NT2/D1 (cell line): Measurements from ENCODE around the gene FAM53A.

Source experiments
- DNase-seq: peaks from one replicate; pipeline ENCODE4 v3.0.0-alpha.2; 2011; ENCODE audit warnings: low read depth, low spot score
- H3K27me3 ChIP-seq: 2 replicates; pipeline ENCODE4 v1.6.0; 2011; ENCODE audit warnings: mild to moderate bottlenecking; ENCODE audit not compliant: insufficient read length, insufficient read depth
- H3K36me3 ChIP-seq: 2 replicates; pipeline ENCODE4 v1.6.1; 2011; ENCODE audit warnings: mild to moderate bottlenecking, low read length, mixed read lengths; ENCODE audit not compliant: insufficient read depth, insufficient read length
- H3K4me1 ChIP-seq: 2 replicates; pipeline ENCODE4 v1.5.1; 2011; ENCODE audit not compliant: insufficient read depth, insufficient read length
- H3K4me3 ChIP-seq: 2 replicates; pipeline ENCODE4 v1.5.1; 2011; ENCODE audit warnings: low read depth; ENCODE audit not compliant: insufficient read length
- H3K9ac ChIP-seq: 2 replicates; pipeline ENCODE4 v1.6.0; 2011; ENCODE audit warnings: low read depth; ENCODE audit not compliant: insufficient read length
- H3K9me3 ChIP-seq: 2 replicates; pipeline ENCODE4 v1.5.1; 2011; ENCODE audit warnings: mild to moderate bottlenecking, low read length; ENCODE audit not compliant: insufficient read depth
- SUZ12 ChIP-seq: IDR thresholded peaks from 2 replicates; pipeline ENCODE4 v1.6.1; 2011; ENCODE audit not compliant: insufficient read length, insufficient read depth; ENCODE audit errors: extremely low read depth
- YY1 ChIP-seq: IDR thresholded peaks from 2 replicates; pipeline ENCODE4 v1.6.1; 2011; ENCODE audit not compliant: insufficient read length, insufficient read depth
- ZNF274 ChIP-seq: IDR thresholded peaks from 2 replicates; pipeline ENCODE4 v1.6.1; 2011; ENCODE audit warnings: mild to moderate bottlenecking, low read depth, low read length

FAM53A gene

GRCh38 chr4:1614502-1614853 lies 69.6 kb downstream of the FAM53A start:
- H3K4me3 ChIP-seq, result no peak overlapping the region
- peaks cover 13% of the 10 kb centered on the region; the same call in 1 of the 2 replicates for H3K9me3 ChIP-seq
- H3K27me3 ChIP-seq, result no peaks in the 10 kb centered on the region
- no peak overlapping the region for H3K9ac ChIP-seq
- no peaks in the 10 kb centered on the region for H3K36me3 ChIP-seq
- no peak for DNase-seq
- H3K4me1 ChIP-seq, result no peaks in the 10 kb centered on the region
- TF ChIP-seq YY1 (no peak), ZNF274 (no peak), SUZ12 (no peak)

GRCh38 chr4:1614049-1614448 lies 70.1 kb downstream of the FAM53A start:
- H3K9ac ChIP-seq, result no peak overlapping the region

GRCh38 chr4:1613099-1613495 lies 71.0 kb downstream of the FAM53A start:
- H3K4me1 ChIP-seq, result no peaks in the 10 kb centered on the region
- TF ChIP-seq YY1, result no peak
- no peak for TF ChIP-seq ZNF274
- no peak for TF ChIP-seq SUZ12
- peaks cover 10% of the 10 kb centered on the region; the same call in 1 of the 2 replicates for H3K9me3 ChIP-seq
- no peaks in the 10 kb centered on the region for H3K27me3 ChIP-seq
- no peak for DNase-seq
- H3K36me3 ChIP-seq, result no peaks in the 10 kb centered on the region
- no peak overlapping the region for H3K4me3 ChIP-seq
- no peak overlapping the region for H3K9ac ChIP-seq

More at GRCh38 chr4:1614049-1614448, 70.1 kb downstream of the FAM53A start:
- Histone ChIP-seq H3K4me1 (no peaks in the 10 kb centered on the region), H3K27me3 (no peaks in the 10 kb centered on the region), H3K4me3 (no peak overlapping the region), H3K36me3 (no peaks in the 10 kb centered on the region), H3K9me3 (peaks cover 13% of the 10 kb centered on the region; the same call in 1 of the 2 replicates)
- no peak for TF ChIP-seq YY1
- no peak for TF ChIP-seq ZNF274
- no peak for TF ChIP-seq SUZ12
- no peak for DNase-seq

GRCh38 chr4:1612278-1613098 lies 71.6 kb downstream of the FAM53A start:
- TF ChIP-seq SUZ12 (no peak), YY1 (no peak), ZNF274 (no peak)
- Histone ChIP-seq H3K4me1 (no peaks in the 10 kb centered on the region), H3K27me3 (no peaks in the 10 kb centered on the region), H3K4me3 (no peak overlapping the region), H3K9ac (no peak overlapping the region), H3K36me3 (no peaks in the 10 kb centered on the region), H3K9me3 (peaks cover 4% of the 10 kb centered on the region; the same call in 1 of the 2 replicates)
- DNase-seq, result no peak

GRCh38 chr4:1611501-1611870 lies 72.6 kb downstream of the FAM53A start:
- no peak for DNase-seq
- no peak overlapping the region for H3K4me3 ChIP-seq
- TF ChIP-seq SUZ12, result no peak
- TF ChIP-seq YY1, result no peak
- TF ChIP-seq ZNF274, result no peak
- no peak overlapping the region for H3K9ac ChIP-seq
- no peaks in the 10 kb centered on the region for H3K4me1 ChIP-seq
- no peaks in the 10 kb centered on the region for H3K36me3 ChIP-seq
- no peaks in the 10 kb centered on the region for H3K9me3 ChIP-seq
- H3K27me3 ChIP-seq, result no peaks in the 10 kb centered on the region

- Histone ChIP-seq H3K27me3 (no peaks in the 10 kb centered on the region), H3K4me3 (no peak overlapping the region), H3K4me1 (no peaks in the 10 kb centered on the region), H3K36me3 (no peaks in the 10 kb centered on the region), H3K9me3 (no peaks in the 10 kb centered on the region), H3K9ac (no peak overlapping the region)
- TF ChIP-seq SUZ12, result no peak
- TF ChIP-seq YY1, result no peak
- no peak for TF ChIP-seq ZNF274
- no peak for DNase-seq
Observed at GRCh38 chr4:1610791-1611500, 73.2 kb downstream of the FAM53A start.
